Activated effector memory CD4-positive, alpha-beta T cell treated with anti-CD3 and anti-CD28 coated beads, Interleukin-2, amount 50 U/mL, for 16 hours (primary cell): Measurements from ENCODE around the gene TSPEAR.
A peak's percentile ranks its signal among the peaks of the same experiment; 100 is the strongest.

Experiments used
- DNase-seq: peaks from one replicate; pipeline ENCODE4 v3.0.0-alpha.2; 2020

TSPEAR gene

GRCh38 chr21:44478124-44478800, 233.1 kb downstream of the TSPEAR start:
- no peak for DNase-seq

- no peak for DNase-seq
Measured at GRCh38 chr21:44477712-44478111, 233.7 kb downstream of the TSPEAR start.

- DNase-seq = no peak
Measured at GRCh38 chr21:44477131-44477530, 234.2 kb downstream of the TSPEAR start.

- DNase-seq = no peak
Measured at GRCh38 chr21:44475266-44475845, 236.0 kb downstream of the TSPEAR start.

- no peak for DNase-seq
Measured at GRCh38 chr21:44473915-44474555, 237.3 kb downstream of the TSPEAR start.

DNA sequence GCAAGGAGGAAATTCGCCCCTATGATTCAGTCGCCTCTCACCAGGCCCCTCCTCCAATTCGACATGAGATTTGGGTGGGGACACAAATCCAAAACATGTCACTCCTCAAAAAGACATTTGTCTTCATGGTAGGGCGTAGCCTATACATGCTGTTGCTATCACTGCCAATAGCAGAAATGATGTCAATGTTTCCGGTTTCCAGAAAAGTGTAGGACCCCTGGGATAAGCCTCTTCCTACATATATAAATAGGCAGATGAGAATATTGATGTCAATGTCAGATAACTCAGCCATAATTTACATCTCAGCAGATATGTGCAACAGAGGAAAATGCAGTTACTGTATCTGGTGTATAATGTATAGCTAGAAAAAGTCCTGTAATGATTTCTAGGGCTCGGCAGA, 239.4 kb downstream of the TSPEAR start:
- DNase-seq = no peak

- no peak for DNase-seq
Measured at GRCh38 chr21:44471341-44471740, 240.0 kb downstream of the TSPEAR start.

DNA sequence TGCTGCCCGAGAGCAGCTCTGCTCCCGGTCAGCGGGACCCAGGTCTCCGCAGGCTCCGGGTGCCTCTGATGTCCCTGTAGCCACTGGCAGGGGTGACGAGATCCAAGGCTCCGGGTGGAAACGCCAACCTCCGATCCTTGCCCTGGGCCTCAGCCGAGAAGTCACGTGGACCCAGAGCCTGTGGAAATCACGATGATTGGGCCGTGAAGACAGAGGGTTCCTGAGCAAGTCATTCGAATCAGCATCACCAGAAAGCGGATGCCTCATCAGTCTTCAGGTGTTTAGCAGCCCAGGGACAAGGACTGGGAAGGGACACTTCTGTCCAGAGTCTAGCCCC, 243.5 kb downstream of the TSPEAR start:
- DNase-seq = no peak

DNA sequence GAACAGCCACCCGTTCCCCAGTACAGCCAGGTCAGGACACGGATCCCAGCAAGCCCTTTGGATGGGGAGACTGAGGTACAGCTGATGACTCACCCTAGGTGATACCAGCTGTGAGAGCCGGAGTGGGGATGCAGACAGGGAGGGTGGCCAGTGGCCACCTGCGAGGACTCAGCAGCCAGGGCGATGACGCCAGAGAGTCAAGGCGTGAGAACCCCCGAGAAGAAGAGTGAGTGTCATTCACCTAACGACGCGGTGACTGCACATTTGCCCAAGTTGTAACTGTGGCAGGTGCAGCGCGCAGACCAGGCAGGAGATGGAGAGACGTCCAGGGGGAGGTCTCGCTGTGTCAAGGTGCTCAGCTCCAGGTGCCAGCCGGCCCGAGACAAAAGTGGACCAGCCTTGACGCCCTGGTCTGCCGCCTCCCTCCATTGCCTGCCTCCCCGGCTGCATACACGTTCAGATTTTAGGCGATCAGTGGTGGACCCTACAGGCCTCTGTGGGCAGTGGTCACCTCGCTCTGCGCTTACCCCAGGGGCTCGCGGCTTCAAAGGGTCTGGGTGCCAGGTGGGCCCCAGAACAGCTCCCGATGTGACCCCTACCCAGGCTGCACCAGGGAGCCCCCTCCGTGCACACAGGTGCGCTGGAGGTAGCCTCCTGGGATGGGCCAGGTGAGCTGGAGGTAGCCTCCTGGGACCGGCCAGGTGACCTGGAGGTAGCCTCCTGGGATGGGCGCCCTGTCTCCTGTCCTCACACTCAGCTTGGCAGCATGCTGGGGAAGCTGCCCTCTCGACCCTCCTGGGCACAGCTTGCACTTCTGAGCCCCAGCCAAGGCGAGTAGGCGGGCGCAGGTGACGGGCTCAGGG, 244.1 kb downstream of the TSPEAR start:
- DNase-seq = no peak

GRCh38 chr21:44466351-44466954, 244.9 kb downstream of the TSPEAR start:
- DNase-seq = peak; percentile 41

DNA sequence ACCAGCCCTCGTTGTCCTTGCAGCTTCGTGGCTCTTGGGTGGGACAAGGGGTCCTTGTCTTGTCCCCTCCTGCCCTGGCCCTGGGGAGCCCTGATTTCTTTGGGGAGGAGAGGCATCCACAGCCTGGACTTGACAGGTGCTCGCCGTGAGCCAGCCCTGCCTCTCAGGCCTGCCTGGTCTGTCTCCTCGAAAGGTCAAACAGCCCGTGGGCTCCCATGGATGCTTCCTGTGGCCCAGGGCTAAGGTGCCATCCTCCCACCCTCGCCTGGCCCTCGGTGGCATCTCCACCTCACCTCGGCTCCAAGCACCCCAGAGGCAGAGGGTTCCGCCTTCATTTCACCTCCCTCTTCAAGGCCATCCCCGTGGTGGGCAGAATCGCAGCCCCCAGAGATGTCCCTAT, 247.0 kb downstream of the TSPEAR start:
- peak; percentile 43 for DNase-seq

DNA sequence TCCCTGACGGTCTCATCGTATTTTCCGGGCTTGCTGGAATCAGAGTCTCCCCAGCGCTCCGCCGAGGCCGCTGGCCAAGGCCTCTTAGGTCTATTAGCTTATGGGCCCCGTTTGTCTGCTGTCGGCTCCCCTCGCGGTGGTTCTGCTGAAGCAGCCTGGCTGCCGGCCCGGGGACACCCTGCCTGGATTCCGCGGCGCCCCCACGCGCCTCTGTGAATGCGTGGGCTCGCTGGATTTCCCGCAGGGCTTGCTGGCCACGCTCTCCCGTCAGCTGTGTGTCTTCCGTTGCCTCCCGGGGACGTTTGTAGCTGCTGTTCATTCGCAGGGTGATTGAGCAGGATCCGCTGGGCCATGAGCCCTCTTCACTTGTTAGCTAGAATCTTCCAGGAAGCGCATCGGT, 247.6 kb downstream of the TSPEAR start:
- DNase-seq = peak; percentile 31

DNA sequence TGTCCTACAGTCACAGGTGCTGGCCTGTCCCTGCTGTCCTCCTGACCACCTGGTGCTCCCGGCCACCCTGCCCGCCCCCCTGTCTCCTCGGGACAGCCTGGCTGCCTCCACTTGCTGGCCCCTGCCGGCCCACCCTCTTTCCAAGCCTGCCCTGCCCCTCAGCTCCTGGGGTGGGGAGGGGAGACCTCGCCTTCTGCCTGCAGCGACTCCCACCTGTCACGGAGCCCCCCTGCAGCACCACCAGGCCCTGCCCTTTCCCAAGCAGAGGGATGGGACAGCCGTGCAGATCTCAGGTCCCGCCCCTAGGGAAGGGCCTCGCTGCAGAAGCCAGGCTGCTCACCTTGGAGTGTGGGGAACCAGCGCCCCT, 248.6 kb downstream of the TSPEAR start:
- DNase-seq = peak; percentile 27

GRCh38 chr21:44462086-44462833, 249.1 kb downstream of the TSPEAR start:
- peak; percentile 61 for DNase-seq

GRCh38 chr21:44461464-44462001, 249.8 kb downstream of the TSPEAR start:
- peak; percentile 49 for DNase-seq

- DNase-seq = peak; percentile 49
Measured at GRCh38 chr21:44461005-44461404, 250.4 kb downstream of the TSPEAR start.

- peak; percentile 46 for DNase-seq
Measured at GRCh38 chr21:44460441-44460755, 251.0 kb downstream of the TSPEAR start.

- DNase-seq = peak; percentile 50
Measured at GRCh38 chr21:44459712-44460440, 251.5 kb downstream of the TSPEAR start.

DNA sequence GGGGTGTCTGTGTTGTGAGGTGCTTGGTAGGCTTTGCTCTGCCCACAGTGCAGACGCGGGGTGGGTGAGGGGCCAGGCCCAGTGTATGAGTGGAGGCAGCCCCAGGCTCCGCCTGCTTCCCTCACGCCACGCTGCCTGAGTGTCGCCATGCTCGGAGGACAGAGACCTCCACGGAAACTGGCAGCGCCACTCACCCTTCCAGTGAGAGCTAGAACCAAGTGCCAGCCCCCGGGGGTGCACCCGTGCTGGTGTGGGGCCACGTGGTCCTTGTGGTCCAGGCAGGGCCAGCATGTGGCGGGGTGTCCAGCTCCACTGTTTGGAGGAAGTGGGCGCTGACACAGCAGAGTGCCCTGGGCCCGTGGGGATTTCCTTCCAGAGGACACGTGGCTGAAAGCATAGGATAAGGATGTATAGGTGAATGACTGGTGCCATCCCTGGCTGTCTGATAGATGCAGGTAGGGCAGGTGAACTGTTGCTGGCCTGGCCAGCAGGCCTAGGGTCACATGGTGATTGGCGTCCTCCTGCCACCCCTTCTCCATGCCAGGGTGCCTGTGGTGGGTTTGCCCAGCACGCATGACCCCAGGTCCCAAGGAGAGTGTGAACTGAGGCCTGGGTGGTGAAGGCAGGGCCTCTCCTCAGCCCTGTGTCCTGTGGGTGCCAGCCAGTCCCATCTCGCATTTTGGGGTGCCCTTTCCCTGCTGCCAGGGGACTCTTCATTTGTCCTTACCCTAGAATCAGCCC, 252.2 kb downstream of the TSPEAR start:
- peak; percentile 57 for DNase-seq

GRCh38 chr21:44456915-44457736, 254.2 kb downstream of the TSPEAR start:
- DNase-seq = no peak
